Measurements from ENCODE around the gene EXPH5.

EXPH5 gene

GRCh38 chr11:108561535-108561991 lies 32.0 kb downstream of the EXPH5 start:
- no peaks in the 10 kb centered on the region for H3K36me3 ChIP-seq (ENCODE audit: control insufficient read depth, low read length)
- peaks cover 16% of the 10 kb centered on the region for H3K27me3 ChIP-seq (ENCODE audit: control insufficient read depth, low read length)
- H3K27ac ChIP-seq (ENCODE audit: low read depth, low read length): no peak overlapping the region
- no peak overlapping the region for H3K4me3 ChIP-seq (ENCODE audit: low read length)
- no peak overlapping the region for H3K4me2 ChIP-seq (ENCODE audit: low read length)
- no peaks in the 10 kb centered on the region for H3F3A ChIP-seq (ENCODE audit: control insufficient read depth, insufficient read depth)
- H3K4me1 ChIP-seq (ENCODE audit: control insufficient read depth, low read length): no peaks in the 10 kb centered on the region; the same call in 1 of the 2 replicates
- H3K79me2 ChIP-seq (ENCODE audit: control insufficient read depth, low read length): no peaks in the 10 kb centered on the region
- H3K9me2 ChIP-seq (replicated peaks; ENCODE audit: control insufficient read depth, low read length): no peaks in the 10 kb centered on the region
- H3K9me3 ChIP-seq (ENCODE audit: control insufficient read depth, insufficient read depth, low read length): no peaks in the 10 kb centered on the region
- H4K20me1 ChIP-seq (ENCODE audit: control insufficient read depth, insufficient read depth, low read depth, low read length): no peaks in the 10 kb centered on the region
- no peak for TF ChIP-seq CTCF (IDR thresholded peaks at IDR 0.05; ENCODE audit: low read depth, low read length, poor library complexity, severe bottlenecking)

GRCh38 chr11:108559904-108560303 lies 33.7 kb downstream of the EXPH5 start:
- H3K4me3 ChIP-seq (ENCODE audit: low read length): no peak overlapping the region
- peaks cover 16% of the 10 kb centered on the region for H3K27me3 ChIP-seq (ENCODE audit: control insufficient read depth, low read length)
- TF ChIP-seq EZH2phosphoT487 (IDR thresholded peaks at IDR 0.05; ENCODE audit: borderline replicate concordance, low read length) (no peak), CTCF (IDR thresholded peaks at IDR 0.05; ENCODE audit: low read depth, low read length, poor library complexity, severe bottlenecking) (no peak)
- H3K9me3 ChIP-seq (ENCODE audit: control insufficient read depth, insufficient read depth, low read length): no peaks in the 10 kb centered on the region
- no peaks in the 10 kb centered on the region; the same call in 1 of the 2 replicates for H3K4me1 ChIP-seq (ENCODE audit: control insufficient read depth, low read length)
- no peaks in the 10 kb centered on the region for H3K79me2 ChIP-seq (ENCODE audit: control insufficient read depth, low read length)
- no peaks in the 10 kb centered on the region for H3K36me3 ChIP-seq (ENCODE audit: control insufficient read depth, low read length)
- H4K20me1 ChIP-seq (ENCODE audit: control insufficient read depth, insufficient read depth, low read depth, low read length): no peaks in the 10 kb centered on the region
- no peak overlapping the region for H3K4me2 ChIP-seq (ENCODE audit: low read length)
- no peaks in the 10 kb centered on the region for H3K9me2 ChIP-seq (replicated peaks; ENCODE audit: control insufficient read depth, low read length)
- no peak overlapping the region for H3K27ac ChIP-seq (ENCODE audit: low read depth, low read length)
- no peaks in the 10 kb centered on the region for H3F3A ChIP-seq (ENCODE audit: control insufficient read depth, insufficient read depth)

- Histone ChIP-seq H3K79me2 (ENCODE audit: control insufficient read depth, low read length) (no peaks in the 10 kb centered on the region), H3K27ac (ENCODE audit: low read depth, low read length) (no peak overlapping the region), H3K9me2 (replicated peaks; ENCODE audit: control insufficient read depth, low read length) (no peaks in the 10 kb centered on the region), H3K4me2 (ENCODE audit: low read length) (no peak overlapping the region), H3K4me1 (ENCODE audit: control insufficient read depth, low read length) (no peaks in the 10 kb centered on the region; the same call in 1 of the 2 replicates), H4K20me1 (ENCODE audit: control insufficient read depth, insufficient read depth, low read depth, low read length) (no peaks in the 10 kb centered on the region), H3K27me3 (ENCODE audit: control insufficient read depth, low read length) (peaks cover 16% of the 10 kb centered on the region), H3F3A (ENCODE audit: control insufficient read depth, insufficient read depth) (no peaks in the 10 kb centered on the region), H3K4me3 (ENCODE audit: low read length) (no peak overlapping the region), H3K36me3 (ENCODE audit: control insufficient read depth, low read length) (no peaks in the 10 kb centered on the region), H3K9me3 (ENCODE audit: control insufficient read depth, insufficient read depth, low read length) (no peaks in the 10 kb centered on the region)
- TF ChIP-seq CTCF (IDR thresholded peaks at IDR 0.05; ENCODE audit: low read depth, low read length, poor library complexity, severe bottlenecking): no peak
- TF ChIP-seq EZH2phosphoT487 (IDR thresholded peaks at IDR 0.05; ENCODE audit: borderline replicate concordance, low read length): no peak
These were observed 34.2 kb downstream of the EXPH5 start for GRCh38 chr11:108559340-108559739.
